Stimulated activated CD4-positive, alpha-beta T cell treated with anti-CD3 and anti-CD28 coated beads, Interleukin-4, amount 100 ng/mL, for 1 hour (primary cell): ENCODE data around the gene KIAA1217.

Experiments used
- DNase-seq: peaks from one replicate; pipeline ENCODE4 v3.0.0-alpha.2; 2020

Gene KIAA1217

GRCh38 chr10:24569828-24570657 is 361.1 kb downstream of the KIAA1217 start:
- DNase-seq, result no peak

GRCh38 chr10:24570658-24571426 is 361.9 kb downstream of the KIAA1217 start:
- no peak for DNase-seq

GRCh38 chr10:24571870-24572450 is 363.0 kb downstream of the KIAA1217 start:
- no peak for DNase-seq

- DNase-seq, result no peak
These were observed 365.2 kb downstream of the KIAA1217 start for GRCh38 chr10:24574161-24574560.

GRCh38 chr10:24574578-24575155 is 365.7 kb downstream of the KIAA1217 start:
- no peak for DNase-seq

GRCh38 chr10:24575481-24576002 is 366.6 kb downstream of the KIAA1217 start:
- DNase-seq, result no peak

GRCh38 chr10:24579448-24579847 is 370.5 kb downstream of the KIAA1217 start:
- no peak for DNase-seq

- no peak for DNase-seq
These were observed 371.0 kb downstream of the KIAA1217 start for GRCh38 chr10:24579906-24580305.

GRCh38 chr10:24589265-24589664 is 380.3 kb downstream of the KIAA1217 start:
- DNase-seq, result no peak

GRCh38 chr10:24590697-24591457 is 381.9 kb downstream of the KIAA1217 start:
- DNase-seq, result no peak

- no peak for DNase-seq
These were observed 387.4 kb downstream of the KIAA1217 start for GRCh38 chr10:24596217-24596930.

GRCh38 chr10:24597426-24597825 is 388.5 kb downstream of the KIAA1217 start:
- DNase-seq, result no peak
